GM12892 (cell line): ENCODE results near the gene MRM2.

Experiments used
- POLR2A ChIP-seq: IDR thresholded peaks from 2 replicates; pipeline ENCODE4 v1.6.1; 2011; ENCODE audit warnings: low read depth, low read length, control low read depth
- POLR2AphosphoS5 ChIP-seq: IDR thresholded peaks from 2 replicates; pipeline ENCODE4 v1.6.1; 2011; ENCODE audit warnings: low read depth, low read length, control low read depth

GRCh38 chr7:2223321-2223720, 18.7 kb downstream of the MRM2 start:
- TF ChIP-seq POLR2AphosphoS5 (no peak), POLR2A (no peak)
